ENCODE results near the gene RBM20. TPM values are rescaled to one million over a fixed set of nuclear protein-coding genes. Genes with fewer than 3 reads are reported as not detected.

The RBM20 gene
- total and polyA plus RNA-seq, 2 of the 4 experiments (the other 2 are of a cell fraction) = under 0.01 to 0.15 TPM

- no peak for ATAC-seq (ENCODE audit: low read depth)
- no peaks in the 10 kb centered on the region for H3K36me3 ChIP-seq (ENCODE audit: control insufficient read depth, insufficient read depth, low read length)
- H2BK5ac ChIP-seq (ENCODE audit: low read depth, low read length, poor library complexity, severe bottlenecking) = no peak overlapping the region
- no peak for TF ChIP-seq MAZ (IDR thresholded peaks at IDR 0.05; ENCODE audit: borderline replicate concordance, low read depth, low read length)
- no peak for TF ChIP-seq RFX5 (IDR thresholded peaks at IDR 0.05; ENCODE audit: low read depth, low read length)
- TF ChIP-seq CEBPB (IDR thresholded peaks at IDR 0.05; ENCODE audit: low read depth, low read length) = no peak
- no peak for TF ChIP-seq FOS (IDR thresholded peaks at IDR 0.05; ENCODE audit: low read depth, low read length)
- no peak for TF ChIP-seq BHLHE40 (IDR thresholded peaks at IDR 0.05; ENCODE audit: low read depth, low read length)
- TF ChIP-seq MXI1 (IDR thresholded peaks at IDR 0.05; ENCODE audit: borderline replicate concordance, low read depth, low read length) = no peak
- TF ChIP-seq, protein P1, sequence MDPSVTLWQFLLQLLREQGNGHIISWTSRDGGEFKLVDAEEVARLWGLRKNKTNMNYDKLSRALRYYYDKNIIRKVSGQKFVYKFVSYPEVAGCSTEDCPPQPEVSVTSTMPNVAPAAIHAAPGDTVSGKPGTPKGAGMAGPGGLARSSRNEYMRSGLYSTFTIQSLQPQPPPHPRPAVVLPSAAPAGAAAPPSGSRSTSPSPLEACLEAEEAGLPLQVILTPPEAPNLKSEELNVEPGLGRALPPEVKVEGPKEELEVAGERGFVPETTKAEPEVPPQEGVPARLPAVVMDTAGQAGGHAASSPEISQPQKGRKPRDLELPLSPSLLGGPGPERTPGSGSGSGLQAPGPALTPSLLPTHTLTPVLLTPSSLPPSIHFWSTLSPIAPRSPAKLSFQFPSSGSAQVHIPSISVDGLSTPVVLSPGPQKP (IDR thresholded peaks at IDR 0.05; ENCODE audit: borderline replicate concordance, low read depth, low read length) = no peak
- no peak overlapping the region for H2AFZ ChIP-seq (replicated peaks; ENCODE audit: low read length, poor library complexity)
- no peak overlapping the region for H3K4me3 ChIP-seq (ENCODE audit: insufficient read depth, low read depth, low read length)
- peak overlapping the region; percentile 37 for H2AK9ac ChIP-seq (replicated peaks; ENCODE audit: low read depth, low read length, poor library complexity)
- H3K9me3 ChIP-seq (ENCODE audit: control insufficient read depth, insufficient read depth, low read length) = no peaks in the 10 kb centered on the region
- no peak overlapping the region for H2BK20ac ChIP-seq (ENCODE audit: low read depth, low read length)
- WGBS, 2 experiments (ENCODE audit: extremely low coverage in 2 of 2, insufficient read length in 1 of 2) = 92% methylated on average over 2 of the region's 4 CpGs; no CpG with 5 or more reads in 1 of the 2 experiments
- no TSS peak for BruUV-seq (replicated peaks)
- H2BK15ac ChIP-seq (ENCODE audit: low read depth, low read length) = no peak overlapping the region
- no peak overlapping the region for H3K27ac ChIP-seq (ENCODE audit: insufficient read depth, low read length)
- no peaks in the 10 kb centered on the region for H4K20me1 ChIP-seq (ENCODE audit: insufficient read depth, low read length)
- intact Hi-C loops (cut with micrococcal nuclease) (no loop called here), dilution Hi-C loops (cut with HindIII; ENCODE audit: low sequenced_read_pairs, unreplicated experiment) (no loop called here), in situ Hi-C loops (cut with MboI; ENCODE audit: low sequenced_read_pairs) (no loop called here)
- H3K18ac ChIP-seq (ENCODE audit: low read depth, low read length) = no peak overlapping the region
- H3K4me1 ChIP-seq (ENCODE audit: control insufficient read depth, insufficient read depth, low read length) = no peaks in the 10 kb centered on the region; the same call in 1 of the 2 replicates
- H4K8ac ChIP-seq (ENCODE audit: low read depth in 2 of 2, low read length in 2 of 2) = no peak overlapping the region
- 0 out of 2 replicates have a peak overlapping the region, but pooled peaks have one; percentile 10 for H3K14ac ChIP-seq (replicated peaks; ENCODE audit: low read depth, low read length)
- no peak overlapping the region for H3K9ac ChIP-seq (ENCODE audit: low read depth, low read length)
- no peak overlapping the region for H3K4ac ChIP-seq (ENCODE audit: low read depth, low read length)
- H4K5ac ChIP-seq (ENCODE audit: low read depth, low read length) = no peak overlapping the region
- no peaks in the 10 kb centered on the region for H3K9me1 ChIP-seq (ENCODE audit: insufficient read depth, low read length)
- H3K79me1 ChIP-seq (ENCODE audit: low read depth in 1 of 2, low read length in 2 of 2) = no peaks in the 10 kb centered on the region
- H3K27me3 ChIP-seq (ENCODE audit: control insufficient read depth, insufficient read depth, low read length) = no peaks in the 10 kb centered on the region
- no peak overlapping the region for H3K4me2 ChIP-seq (ENCODE audit: low read depth, low read length)
- POLR2A ChIA-PET (ENCODE audit: unreplicated experiment) = no interaction called here
- no peak for DNase-seq
- no peak overlapping the region for H4K91ac ChIP-seq (ENCODE audit: insufficient read depth, low read depth, low read length)
- no peak overlapping the region for H3K56ac ChIP-seq (ENCODE audit: extremely low read depth, insufficient read depth, low read length)
- H3K23ac ChIP-seq (ENCODE audit: low read depth, low read length) = no peak overlapping the region
- no peak overlapping the region for H2BK120ac ChIP-seq (ENCODE audit: low read depth, low read length)
- no peak overlapping the region for H2AK5ac ChIP-seq (ENCODE audit: low read depth, low read length)
- CTCF ChIA-PET = interaction anchor here (1.0 kb wide), 1 partner anchor 9 kb away, joined by 3 read pairs; no protein-coding TSS in a partner anchor
Observed at GRCh38 chr10:110696436-110696835, 52.3 kb downstream of the RBM20 start.
